ENCODE data around the gene HEPN1.

The HEPN1 gene

DNA sequence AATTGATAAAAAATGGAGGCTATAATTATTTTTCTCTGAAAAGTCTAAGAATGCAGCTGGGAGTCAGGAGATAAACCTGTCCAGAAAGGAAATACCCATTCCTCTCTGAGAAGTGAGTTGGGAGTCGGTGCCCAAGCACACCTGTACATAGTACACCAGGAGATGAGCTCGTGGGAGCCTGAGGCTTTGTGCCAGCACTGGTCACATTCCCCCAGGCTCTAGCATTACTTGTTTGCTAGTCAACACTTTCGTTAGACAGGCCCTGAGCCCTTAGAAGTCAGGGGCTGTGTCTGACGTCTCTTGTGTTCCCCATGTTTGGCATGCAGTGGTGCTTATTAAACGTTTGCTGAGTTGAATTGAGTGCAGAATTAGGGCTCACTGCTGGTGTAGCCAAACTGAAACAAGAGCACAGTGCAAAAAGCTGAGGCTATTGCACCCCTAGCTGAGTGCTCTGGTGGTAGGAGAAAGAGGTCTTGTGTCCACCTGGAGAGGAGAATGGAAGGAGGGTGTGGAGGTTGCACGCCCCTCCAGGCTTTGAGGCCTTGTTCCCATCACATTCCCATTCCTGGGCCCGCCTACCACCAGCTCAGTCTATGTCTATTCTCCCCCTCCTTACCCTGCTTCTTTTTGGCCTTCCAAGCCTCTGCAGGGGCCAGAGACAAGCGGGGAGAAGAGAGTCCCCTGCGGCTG lies 28.2 kb upstream of the HEPN1 start:
- no peak overlapping the region for H3K4me3 ChIP-seq (ENCODE audit: low read depth, low read length)
- TF ChIP-seq, protein P1, sequence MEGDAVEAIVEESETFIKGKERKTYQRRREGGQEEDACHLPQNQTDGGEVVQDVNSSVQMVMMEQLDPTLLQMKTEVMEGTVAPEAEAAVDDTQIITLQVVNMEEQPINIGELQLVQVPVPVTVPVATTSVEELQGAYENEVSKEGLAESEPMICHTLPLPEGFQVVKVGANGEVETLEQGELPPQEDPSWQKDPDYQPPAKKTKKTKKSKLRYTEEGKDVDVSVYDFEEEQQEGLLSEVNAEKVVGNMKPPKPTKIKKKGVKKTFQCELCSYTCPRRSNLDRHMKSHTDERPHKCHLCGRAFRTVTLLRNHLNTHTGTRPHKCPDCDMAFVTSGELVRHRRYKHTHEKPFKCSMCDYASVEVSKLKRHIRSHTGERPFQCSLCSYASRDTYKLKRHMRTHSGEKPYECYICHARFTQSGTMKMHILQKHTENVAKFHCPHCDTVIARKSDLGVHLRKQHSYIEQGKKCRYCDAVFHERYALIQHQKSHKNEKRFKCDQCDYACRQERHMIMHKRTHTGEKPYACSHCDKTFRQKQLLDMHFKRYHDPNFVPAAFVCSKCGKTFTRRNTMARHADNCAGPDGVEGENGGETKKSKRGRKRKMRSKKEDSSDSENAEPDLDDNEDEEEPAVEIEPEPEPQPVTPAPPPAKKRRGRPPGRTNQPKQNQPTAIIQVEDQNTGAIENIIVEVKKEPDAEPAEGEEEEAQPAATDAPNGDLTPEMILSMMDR (IDR thresholded peaks at IDR 0.05; ENCODE audit: borderline replicate concordance, insufficient read depth, low read depth, low read length): no peak

DNA sequence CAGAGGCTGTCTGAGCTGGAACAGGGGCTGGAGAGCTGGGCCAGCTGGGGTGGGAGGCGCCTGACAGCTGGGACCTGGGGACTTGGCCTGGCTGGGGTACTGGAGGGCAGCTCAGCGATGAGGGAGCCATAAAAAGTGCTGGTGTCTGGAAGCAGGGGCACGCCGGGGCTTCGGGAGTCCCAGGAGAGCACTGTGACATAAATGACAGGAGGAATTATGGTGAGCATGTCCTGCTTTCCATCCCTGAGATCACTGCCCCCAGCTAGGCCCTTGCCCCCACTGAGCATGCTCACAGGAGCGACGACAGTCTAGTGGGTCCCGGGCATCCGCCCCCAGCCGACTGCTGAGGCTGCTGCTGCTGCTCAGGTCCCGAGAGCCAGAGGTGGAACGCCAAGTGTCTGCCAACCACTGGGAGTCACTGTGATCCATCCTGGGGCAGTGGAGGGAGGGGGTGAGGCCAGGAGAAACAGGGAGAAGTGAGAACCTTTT lies 27.6 kb upstream of the HEPN1 start:
- TF ChIP-seq, protein P1 (IDR thresholded peaks at IDR 0.05; ENCODE audit: borderline replicate concordance, insufficient read depth, low read depth, low read length): no peak
- no peak overlapping the region for H3K4me3 ChIP-seq (ENCODE audit: low read depth, low read length)

DNA sequence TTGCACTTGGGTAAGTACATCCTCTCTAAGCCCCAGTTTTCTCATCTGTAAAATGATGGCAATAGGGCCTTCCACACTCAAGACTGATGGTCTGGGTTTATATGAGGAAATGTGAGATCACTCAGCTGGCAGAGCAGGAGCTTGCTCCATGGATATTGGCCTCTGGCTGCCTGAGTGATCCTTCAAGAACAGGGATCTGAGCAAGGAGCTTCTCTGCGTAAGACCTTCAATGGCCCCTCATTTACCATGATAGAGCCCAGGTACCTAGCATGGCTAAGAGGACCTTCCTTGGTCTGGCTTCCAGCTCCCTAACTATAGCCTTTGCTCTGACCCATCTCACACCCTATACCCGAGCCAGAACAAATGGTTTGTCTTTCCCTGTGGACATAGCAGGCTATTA lies 26.9 kb upstream of the HEPN1 start:
- no peak overlapping the region for H3K4me3 ChIP-seq (ENCODE audit: low read depth, low read length)
- TF ChIP-seq, protein P1 (IDR thresholded peaks at IDR 0.05; ENCODE audit: borderline replicate concordance, insufficient read depth, low read depth, low read length): no peak

DNA sequence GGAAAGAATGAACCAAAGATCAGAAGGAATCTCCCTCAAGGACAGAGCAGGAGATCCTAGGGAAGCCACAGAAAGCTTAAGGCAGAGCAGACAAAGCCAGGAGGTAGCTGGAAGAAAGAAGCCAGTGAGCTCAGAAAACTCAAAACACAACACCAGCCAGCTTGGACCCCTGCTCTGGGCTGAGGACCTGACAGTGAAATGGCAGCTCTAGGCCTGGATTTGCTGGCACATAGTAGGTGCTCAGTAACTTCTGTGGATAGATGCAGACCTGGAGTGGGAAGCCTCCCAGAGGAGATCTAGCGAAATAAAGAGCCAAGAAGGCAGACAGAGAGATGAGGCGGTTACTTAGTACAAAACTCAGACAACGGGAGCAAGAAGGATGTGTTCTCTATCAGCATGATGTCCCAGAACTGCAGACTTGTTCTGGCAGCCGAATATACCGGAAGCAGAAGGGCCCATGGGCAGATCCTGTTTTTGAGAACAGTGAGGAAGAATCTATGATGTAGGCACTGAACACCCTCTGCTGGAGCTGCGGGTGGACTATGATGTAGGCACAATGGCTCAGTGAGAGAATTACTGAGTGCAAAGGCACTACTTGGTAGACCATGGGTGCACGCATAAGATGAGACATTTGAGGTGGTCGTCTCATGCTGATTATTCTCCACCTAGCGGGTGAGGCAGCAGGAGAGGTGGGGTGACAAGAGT lies 26.1 kb upstream of the HEPN1 start:
- TF ChIP-seq, protein P1 (IDR thresholded peaks at IDR 0.05; ENCODE audit: borderline replicate concordance, insufficient read depth, low read depth, low read length): no peak
- no peak overlapping the region for H3K4me3 ChIP-seq (ENCODE audit: low read depth, low read length)

DNA sequence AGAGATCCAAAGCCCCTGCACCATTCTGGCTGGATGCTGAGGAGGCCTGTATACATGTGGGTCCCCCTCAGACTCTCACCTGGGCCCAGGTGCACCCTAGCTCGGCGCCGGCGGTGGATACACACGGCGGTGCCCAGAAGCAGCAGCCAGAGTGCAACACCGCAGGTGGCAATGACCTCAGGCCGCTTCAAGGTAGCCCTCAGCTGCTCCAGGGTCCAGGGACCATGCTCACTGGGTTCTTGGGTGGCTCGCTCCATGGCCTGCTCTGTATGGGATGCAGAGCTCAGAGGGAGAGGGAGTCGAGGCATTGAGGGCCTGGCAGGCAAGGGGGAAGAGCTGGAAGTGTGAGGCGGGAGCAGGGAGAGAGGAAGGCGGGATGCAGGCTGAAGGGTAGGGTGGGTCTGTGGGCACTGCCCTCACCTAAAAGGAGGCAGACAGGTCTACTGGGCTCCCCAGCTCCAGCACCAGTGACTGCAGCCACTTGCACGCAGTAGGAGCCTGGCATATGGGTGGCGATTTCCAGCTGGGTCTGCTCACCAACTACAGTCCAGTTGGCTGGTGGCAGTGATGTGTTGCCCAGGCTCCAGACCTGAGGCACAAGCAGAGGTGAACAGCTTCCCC lies 25.2 kb upstream of the HEPN1 start:
- TF ChIP-seq, protein P1 (IDR thresholded peaks at IDR 0.05; ENCODE audit: borderline replicate concordance, insufficient read depth, low read depth, low read length): no peak
- H3K4me3 ChIP-seq (ENCODE audit: low read depth, low read length): no peak overlapping the region

DNA sequence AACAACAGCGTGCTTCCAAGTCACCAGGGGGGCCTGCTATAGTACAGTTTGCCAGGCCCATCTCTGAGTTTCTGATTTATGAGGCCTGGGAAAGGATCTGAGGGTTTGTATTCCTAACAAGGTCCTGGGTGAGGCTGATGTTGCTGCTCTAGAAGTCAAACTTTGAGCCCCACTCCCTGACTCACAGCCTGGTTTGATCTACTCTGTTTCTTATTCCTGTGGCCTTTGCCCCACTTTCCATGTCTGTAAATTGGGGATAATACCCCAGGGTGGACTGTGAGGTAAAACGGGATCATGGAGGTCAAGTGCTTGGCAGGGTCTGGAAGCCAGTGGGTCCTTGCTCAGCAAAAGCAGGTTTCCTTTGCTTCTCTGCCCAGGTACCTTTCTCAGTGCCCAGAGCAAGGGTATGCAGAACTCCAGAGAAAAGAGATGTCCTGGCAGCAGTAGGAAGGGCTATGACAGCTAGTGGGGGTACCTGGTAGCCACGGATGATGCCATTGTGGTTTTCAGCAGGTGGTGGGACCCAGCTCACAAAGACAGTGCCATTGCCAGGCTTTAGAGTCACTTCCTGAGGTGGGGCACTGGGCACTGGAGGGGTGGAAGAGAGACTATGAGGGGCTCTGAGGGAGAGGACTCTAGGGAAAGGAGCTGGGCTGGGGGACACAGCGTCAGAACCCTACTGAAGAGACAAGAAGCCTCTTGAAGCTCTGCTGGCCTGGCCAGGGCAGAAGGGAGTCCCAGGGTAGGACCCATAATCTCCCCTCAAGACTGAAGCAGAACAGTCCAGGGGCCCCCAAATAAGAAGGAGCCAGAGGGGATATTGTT lies 24.2 kb upstream of the HEPN1 start:
- no peak overlapping the region for H3K4me3 ChIP-seq (ENCODE audit: low read depth, low read length)
- TF ChIP-seq, protein P1 (IDR thresholded peaks at IDR 0.05; ENCODE audit: borderline replicate concordance, insufficient read depth, low read depth, low read length): no peak
